ENCODE data around the gene CTRB1.

- 0 out of 2 replicates have a peak, but pooled peaks have one; percentile 9 for TF ChIP-seq CTCF (conservative IDR thresholded peaks at IDR 0.05; ENCODE audit: low read depth, low read length)
- TF ChIP-seq EZH2 (IDR thresholded peaks at IDR 0.05; ENCODE audit: borderline replicate concordance, low read depth, low read length, poor library complexity, severe bottlenecking): no peak
Measured at GRCh38 chr16:75197522-75198134, 21.2 kb upstream of the CTRB1 start.
